GM23338 (cell line): ENCODE measurements around the gene SRMS. TPM values are rescaled to one million over a fixed set of nuclear protein-coding genes. Genes with fewer than 3 reads are reported as not detected.

Experiments used
- ATAC-seq: fragments of 200-7000 bp; cut with Tn5 transposase; 3 replicates; pipeline ENCODE4 v1.9.1; 2020
- DNase-seq: peaks from one replicate; pipeline ENCODE4 v3.0.0-alpha.2; 2015; ENCODE audit warnings: low spot score
- H2AFZ ChIP-seq: fragments of 200-600 bp; sonication (generic); 2 replicates; pipeline ENCODE4 v1.8.0; 2016; ENCODE audit warnings: antibody characterized with exemption, mild to moderate bottlenecking, moderate library complexity
- H3F3A ChIP-seq: fragments of 200-600 bp; sonication (generic); replicated peaks from 2 replicates; pipeline ENCODE4 v1.8.0; 2017; ENCODE audit warnings: antibody characterized with exemption, mixed run types, low read depth
- H3K27ac ChIP-seq: fragments of 200-600 bp; sonication (generic); 2 replicates; pipeline ENCODE4 v1.6.1; 2016; ENCODE audit warnings: low read depth
- H3K27me3 ChIP-seq: fragments of 200-600 bp; sonication (generic); 2 replicates; pipeline ENCODE4 v1.8.0; 2016; ENCODE audit warnings: mild to moderate bottlenecking, mixed run types, moderate library complexity; ENCODE audit not compliant: insufficient read depth
- H3K36me3 ChIP-seq: fragments of 200-600 bp; sonication (generic); 2 replicates; pipeline ENCODE4 v1.8.0; 2016; ENCODE audit warnings: mild to moderate bottlenecking; ENCODE audit not compliant: insufficient read depth
- H3K4me1 ChIP-seq: fragments of 200-600 bp; sonication (generic); 2 replicates; pipeline ENCODE4 v1.8.0; 2016; ENCODE audit warnings: mild to moderate bottlenecking, moderate library complexity; ENCODE audit not compliant: insufficient read depth
- H3K4me2 ChIP-seq: fragments of 200-600 bp; sonication (generic); 2 replicates; pipeline ENCODE4 v1.7.1; 2017; ENCODE audit warnings: mixed run types
- H3K4me3 ChIP-seq: fragments of 200-600 bp; sonication (generic); 2 replicates; pipeline ENCODE4 v1.6.1; 2016; ENCODE audit warnings: mixed run types
- H3K79me2 ChIP-seq: fragments of 200-600 bp; sonication (generic); replicated peaks from 2 replicates; pipeline ENCODE4 v1.8.0; 2017; ENCODE audit warnings: mild to moderate bottlenecking; ENCODE audit not compliant: insufficient read depth
- H3K9me2 ChIP-seq: fragments of 200-600 bp; sonication (generic); 2 replicates; pipeline ENCODE4 v1.8.0; 2017; ENCODE audit not compliant: insufficient read depth
- H4K20me1 ChIP-seq: fragments of 200-600 bp; sonication (generic); replicated peaks from 2 replicates; pipeline ENCODE4 v1.8.0; 2017; ENCODE audit warnings: mild to moderate bottlenecking; ENCODE audit not compliant: insufficient read depth
- H3K27ac Mint-ChIP-seq: 2 replicates; pipeline ENCODE4 v1.8.0; 2020; ENCODE audit warnings: inconsistent platforms, mild to moderate bottlenecking, moderate library complexity, mixed read lengths
- H3K27me3 Mint-ChIP-seq: 3 replicates; pipeline ENCODE4 v1.8.0; 2022; ENCODE audit warnings: low read depth, mild to moderate bottlenecking, moderate library complexity, mixed read lengths, inconsistent platforms; ENCODE audit not compliant: insufficient read depth, poor library complexity
- H3K36me3 Mint-ChIP-seq: 3 replicates; pipeline ENCODE4 v1.8.0; 2021; ENCODE audit warnings: low read depth, mild to moderate bottlenecking, inconsistent platforms, moderate library complexity, mixed read lengths
- H3K4me1 Mint-ChIP-seq: 3 replicates; pipeline ENCODE4 v1.8.0; 2020; ENCODE audit warnings: mild to moderate bottlenecking, inconsistent platforms, mixed read lengths
- H3K4me3 Mint-ChIP-seq: 3 replicates; pipeline ENCODE4 v1.8.0; 2021; ENCODE audit warnings: moderate library complexity, mild to moderate bottlenecking, inconsistent platforms, mixed read lengths
- H3K9me3 Mint-ChIP-seq: 3 replicates; pipeline ENCODE4 v1.8.0; 2020; ENCODE audit warnings: moderate library complexity, mild to moderate bottlenecking, inconsistent platforms, mixed read lengths
- CREB1 ChIP-seq: fragments of 250-450 bp; sonication (Bioruptor Pico); IDR thresholded peaks from 2 replicates; pipeline ENCODE4 v1.5.0; 2020; ENCODE audit warnings: low read depth, mild to moderate bottlenecking, moderate library complexity
- CTCF ChIP-seq, 2 experiments: fragments of 200-600 bp in 1 of 2; sonication (generic) in 1 of 2; conservative IDR thresholded peaks; 2 replicates each; pipeline versions ENCODE4 v1.5.1 to v1.6.1; 2016 to 2017; ENCODE audit warnings: antibody characterized with exemption in 2 of 2, low read depth in 2 of 2, mild to moderate bottlenecking in 2 of 2, moderate library complexity in 1 of 2
- ETS1 ChIP-seq: IDR thresholded peaks from 2 replicates; pipeline ENCODE4 v1.6.1; 2016; ENCODE audit warnings: antibody characterized with exemption
- EZH2 ChIP-seq: fragments of 200-600 bp; sonication (generic); IDR thresholded peaks from one replicate; pipeline ENCODE4 v1.8.0; 2017; ENCODE audit warnings: antibody characterized with exemption, mild to moderate bottlenecking, low read depth; ENCODE audit not compliant: unreplicated experiment
- EZH2phosphoT487 ChIP-seq: fragments of 200-600 bp; sonication (generic); IDR thresholded peaks from one replicate; pipeline ENCODE4 v1.8.1; 2018; ENCODE audit warnings: antibody characterized with exemption; ENCODE audit not compliant: unreplicated experiment
- JUNB ChIP-seq: IDR thresholded peaks from one replicate; pipeline ENCODE4 v1.6.1; 2016; ENCODE audit warnings: antibody characterized with exemption; ENCODE audit not compliant: unreplicated experiment
- NANOG ChIP-seq: IDR thresholded peaks from 2 replicates; pipeline ENCODE4 v1.6.1; 2016; ENCODE audit warnings: antibody characterized with exemption, borderline replicate concordance
- POLR2AphosphoS5 ChIP-seq: IDR thresholded peaks from 2 replicates; pipeline ENCODE4 v1.6.1; 2016; ENCODE audit warnings: antibody characterized with exemption, low read depth
- REST ChIP-seq: IDR thresholded peaks from one replicate; pipeline ENCODE4 v1.6.1; 2018; ENCODE audit warnings: antibody characterized with exemption; ENCODE audit not compliant: unreplicated experiment
- STAT1 ChIP-seq: IDR thresholded peaks from one replicate; pipeline ENCODE4 v1.6.1; 2016; ENCODE audit warnings: antibody characterized with exemption; ENCODE audit not compliant: unreplicated experiment
- ZNF114 ChIP-seq: fragments of 250-450 bp; sonication (Bioruptor Pico); IDR thresholded peaks from 2 replicates; pipeline ENCODE4 v1.5.0; 2020; ENCODE audit warnings: mild to moderate bottlenecking, moderate library complexity
- ZNF331 ChIP-seq: fragments of 250-450 bp; sonication (Bioruptor Pico); IDR thresholded peaks from 2 replicates; pipeline ENCODE4 v1.5.0; 2020; ENCODE audit warnings: low read depth, mild to moderate bottlenecking, moderate library complexity
- ZNF462 ChIP-seq: fragments of 250-450 bp; sonication (Bioruptor Pico); IDR thresholded peaks from 2 replicates; pipeline ENCODE4 v1.5.0; 2020; ENCODE audit warnings: mild to moderate bottlenecking, moderate library complexity
- polyA plus RNA-seq: library from polyadenylated mRNA; unstranded; fragments of >200 nt; fragmentation: Nextera tagmentation; extraction: Ambion mirVana; gene quantifications from 2 replicates; pipeline ENCODE4 v1.2.1, GENCODE V29; 2016
- total RNA-seq: library from RNA; depleted of rRNA; stranded (reverse); fragments of >200 nt; shearing (Covaris generic); gene quantifications from 2 replicates; pipeline ENCODE4 v1.2.3, GENCODE V29; 2014

SRMS gene
- total and polyA plus RNA-seq, 2 experiments from 2014 or later = 0.23 to 0.59 TPM

GRCh38 chr20:63546956-63547724, 409 bp downstream of the SRMS start:
- peaks cover 12% of the 10 kb centered on the region for H3K27me3 Mint-ChIP-seq
- TF ChIP-seq CTCF (conservative IDR thresholded peaks at IDR 0.05; ENCODE audit: low read depth in 2 of 2) (no peak), EZH2phosphoT487 (no peak), REST (no peak), STAT1 (no peak), JUNB (no peak), POLR2AphosphoS5 (no peak), ZNF331 (CRISPR knock-in tag) (no peak), ZNF114 (CRISPR knock-in tag) (no peak), ZNF462 (CRISPR knock-in tag) (no peak), NANOG (no peak), CREB1 (CRISPR knock-in tag) (no peak), EZH2 (no peak), ETS1 (no peak)
- Histone ChIP-seq H3K27ac (no peak overlapping the region), H3K9me2 (no peaks in the 10 kb centered on the region), H4K20me1 (no peaks in the 10 kb centered on the region), H3K4me1 (0 out of 2 replicates have a peak, but pooled peaks cover 5% of the 10 kb centered on the region), H3K4me2 (no peak overlapping the region), H3K27me3 (no peaks in the 10 kb centered on the region), H3F3A (0 out of 2 replicates have a peak, but pooled peaks cover 3% of the 10 kb centered on the region), H2AFZ (0 out of 2 replicates have a peak overlapping the region, but pooled peaks have one; percentile 56), H3K4me3 (no peak overlapping the region), H3K36me3 (no peaks in the 10 kb centered on the region), H3K79me2 (no peaks in the 10 kb centered on the region)
- no peaks in the 10 kb centered on the region; the same call in 2 of the 3 replicates for H3K9me3 Mint-ChIP-seq
- H3K36me3 Mint-ChIP-seq = peaks cover 4% of the 10 kb centered on the region; the same call in 1 of the 3 replicates
- ATAC-seq = peak; percentile 8
- no peak for DNase-seq
- H3K4me1 Mint-ChIP-seq = peaks cover 18% of the 10 kb centered on the region
- no peak overlapping the region for H3K4me3 Mint-ChIP-seq
- no peak overlapping the region for H3K27ac Mint-ChIP-seq
